Tibial nerve (tissue), 4 donors: ENCODE results near the gene SLC7A7.

Experiments
- CTCF ChIP-seq, 5 experiments: fragments of 200-600 bp in 3 of 5; fragments of 450-650 bp in 2 of 5; sonication (generic) in 3 of 5; IDR thresholded peaks; one replicate each; pipeline ENCODE4 v1.5.1; 2016 to 2019; ENCODE audit warnings: antibody characterized with exemption in 5 of 5, mild to moderate bottlenecking in 3 of 5, moderate library complexity in 2 of 5
- EP300 ChIP-seq, 2 donors: sonication (generic); formaldehyde crosslinking; IDR thresholded peaks; one replicate each; pipeline ENCODE4 v1.6.1; 2017; ENCODE audit warnings: antibody characterized with exemption in 2 of 2, mild to moderate bottlenecking in 1 of 2
- POLR2A ChIP-seq, 2 donors: fragments of 450-650 bp; IDR thresholded peaks; one replicate each; pipeline ENCODE4 v1.6.1; 2017; ENCODE audit warnings: antibody characterized with exemption in 2 of 2, mild to moderate bottlenecking in 2 of 2, moderate library complexity in 2 of 2

GRCh38 chr14:22864979-22865378, 49.7 kb upstream of the SLC7A7 start:
- no peak for TF ChIP-seq CTCF (IDR thresholded peaks at IDR 0.05)
- TF ChIP-seq POLR2A (IDR thresholded peaks at IDR 0.05), result no peak
- TF ChIP-seq EP300 (IDR thresholded peaks at IDR 0.05), result no peak
